ENCODE results near the gene SLC17A1.
"Not testable (repeated sequence)": the region's sequence is repeated elsewhere in the genome, so short reads cannot be mapped to it uniquely, and the experiment has no call there.

SLC17A1 gene

DNA sequence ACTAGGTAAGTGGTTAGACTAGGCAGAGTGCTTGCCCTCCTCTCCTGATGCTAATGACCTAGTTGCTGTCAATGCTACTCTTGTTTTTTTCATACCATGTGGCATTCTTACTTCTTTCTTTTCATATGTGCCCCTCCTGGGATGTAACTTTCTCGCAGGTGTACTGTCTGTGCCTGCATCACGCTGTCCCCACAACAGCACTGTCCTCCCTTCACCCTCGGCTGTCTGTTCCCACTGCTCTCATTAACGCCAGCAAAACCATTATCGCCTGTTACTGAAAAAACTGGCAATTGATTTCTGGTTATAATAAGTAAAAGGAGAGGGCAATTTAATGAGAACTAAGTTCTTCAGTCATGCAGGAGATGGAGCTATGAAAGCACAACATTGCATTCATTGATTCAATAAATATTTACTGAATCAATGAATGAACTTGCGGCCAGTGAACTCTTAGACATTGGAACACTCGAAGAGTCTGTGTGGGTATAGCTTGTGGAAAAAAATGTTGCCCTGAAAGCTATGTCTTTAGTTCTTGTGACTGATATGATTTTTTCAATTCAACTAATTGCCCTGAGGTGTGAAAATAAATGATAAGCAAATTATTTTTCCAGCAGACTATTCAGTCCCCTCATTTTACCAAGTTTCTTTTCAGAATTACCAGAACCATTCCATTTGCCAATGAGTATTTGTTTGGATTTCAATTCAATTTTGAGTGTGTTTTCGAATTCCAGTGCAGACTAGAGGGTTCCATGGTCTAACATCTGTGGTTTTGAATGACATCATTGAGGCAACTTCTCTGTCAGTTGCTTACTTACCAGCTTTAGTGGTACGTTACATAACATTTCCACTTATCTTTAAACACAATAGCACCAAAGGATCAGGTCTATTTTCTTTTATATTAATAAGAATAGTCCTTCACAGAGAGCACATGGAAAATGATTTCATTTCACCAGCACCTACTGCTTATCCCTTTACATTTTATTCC, 75.2 kb downstream of the SLC17A1 start:
- DNase-seq (no peak), ATAC-seq (no peak)

GRCh38 chr6:25755483-25755882, 76.4 kb downstream of the SLC17A1 start:
- ATAC-seq, result no peak
- no peak for DNase-seq

DNA sequence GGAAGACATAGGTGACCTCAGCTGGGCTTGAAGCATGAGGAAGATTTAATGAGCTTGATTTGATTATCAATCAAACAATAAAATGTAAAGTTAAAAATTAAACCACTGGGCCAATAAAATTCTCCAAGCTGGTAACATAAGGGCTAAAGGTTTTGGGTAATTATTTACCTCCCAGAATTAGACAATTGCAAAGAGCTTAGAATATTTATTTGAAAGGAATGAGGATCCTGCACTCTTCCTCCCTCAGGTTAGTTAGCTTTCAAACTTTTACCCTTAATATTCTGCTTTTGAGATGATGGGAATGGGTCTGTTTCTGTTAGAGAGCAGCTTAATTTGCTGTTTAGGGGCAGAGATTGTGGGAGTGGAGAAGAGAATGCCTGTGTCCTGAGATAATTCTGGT, 77.3 kb downstream of the SLC17A1 start, which contains the start of gene SLC17A4:
Gene SLC17A4, plus strand, starts transcription at position 208 of the 400 bp plus-strand sequence. CDS start 7,221 bp downstream, outside the sequence.
- no peak for DNase-seq
- no peak for ATAC-seq

DNA sequence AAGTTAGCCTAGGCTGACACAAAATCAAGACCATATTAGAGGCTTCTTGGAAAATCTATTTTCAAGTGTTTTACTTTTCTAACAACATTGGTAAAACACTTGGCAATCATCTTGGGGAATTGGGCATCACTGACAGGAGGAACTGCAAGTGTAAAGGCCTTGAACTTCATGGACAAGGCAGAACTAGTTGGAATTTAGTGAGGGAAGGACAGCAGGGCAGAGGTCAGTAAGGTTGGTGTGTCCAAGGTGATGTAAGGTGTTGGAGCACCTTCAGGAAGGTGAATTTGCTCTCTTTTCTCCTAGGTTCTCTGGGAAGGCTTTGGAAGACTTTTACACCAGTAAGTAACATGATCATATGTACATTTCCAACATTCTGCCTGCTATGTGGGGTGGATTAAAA, 78.8 kb downstream of the SLC17A1 start:
- no peak for ATAC-seq
- DNase-seq, result no peak

- ATAC-seq (no peak), DNase-seq (no peak)
Observed at GRCh38 chr6:25750906-25751305, 80.9 kb downstream of the SLC17A1 start.

DNA sequence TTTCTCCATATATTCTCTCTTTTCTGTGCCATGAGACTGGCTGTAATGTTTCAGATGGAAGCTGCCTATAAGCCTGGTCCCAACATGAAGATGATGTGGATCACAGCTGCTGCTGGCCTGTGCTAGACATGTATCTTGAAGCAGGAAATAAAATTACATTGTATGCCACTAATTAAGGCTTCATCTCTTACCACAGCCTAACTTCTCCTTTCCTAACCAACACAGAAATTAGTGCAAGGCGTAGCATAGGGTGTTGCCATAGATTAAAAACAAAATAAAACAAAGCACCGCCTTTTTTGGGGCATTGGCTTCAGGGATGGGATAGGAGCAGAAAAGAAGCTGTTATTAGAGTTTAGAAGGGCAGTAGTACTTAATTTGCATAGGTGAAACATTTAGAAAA, 82.0 kb downstream of the SLC17A1 start:
- no peak for ATAC-seq
- no peak for DNase-seq

DNA sequence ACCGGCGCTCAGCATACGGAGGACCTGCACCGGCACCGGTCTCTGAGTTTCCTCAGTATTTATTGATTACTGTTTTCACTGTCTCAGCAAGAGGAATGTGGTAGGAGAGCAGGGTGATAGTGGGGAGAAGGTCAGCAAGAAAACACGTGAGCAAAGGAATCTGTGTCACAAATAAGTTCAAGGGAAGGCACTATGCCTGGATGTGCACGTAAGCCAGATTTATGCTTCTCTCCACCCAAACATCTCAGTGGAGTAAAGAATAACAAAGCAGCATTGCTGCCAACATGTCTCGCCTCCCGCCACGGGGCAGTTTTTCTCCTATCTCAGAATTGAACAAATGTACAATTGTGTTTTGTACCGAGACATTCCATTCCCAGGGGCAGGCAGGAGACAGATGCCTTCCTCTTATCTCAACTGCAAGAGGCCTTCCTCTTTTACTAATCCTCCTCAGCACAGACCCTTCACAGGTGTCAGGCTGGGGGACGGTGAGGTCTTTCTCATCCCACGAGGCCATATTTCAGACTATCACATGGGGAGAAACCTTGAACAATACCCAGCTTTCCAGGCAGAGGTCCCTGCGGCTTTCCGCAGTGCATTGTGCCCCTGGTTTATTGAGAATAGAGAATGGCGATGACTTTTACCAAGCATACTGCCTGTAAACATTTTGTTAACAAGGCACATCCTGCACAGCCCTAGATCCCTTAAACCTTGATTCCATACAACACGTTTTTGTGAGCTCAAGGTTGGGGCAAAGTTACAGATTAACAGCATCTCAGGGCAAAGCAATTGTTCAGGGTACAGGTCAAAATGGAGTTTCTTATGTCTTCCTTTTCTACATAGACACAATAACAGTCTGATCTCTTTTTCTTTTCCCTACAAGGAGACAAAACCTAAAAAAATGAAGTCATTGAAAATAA, 83.0 kb downstream of the SLC17A1 start:
- not testable (repeated sequence) for DNase-seq, ATAC-seq

DNA sequence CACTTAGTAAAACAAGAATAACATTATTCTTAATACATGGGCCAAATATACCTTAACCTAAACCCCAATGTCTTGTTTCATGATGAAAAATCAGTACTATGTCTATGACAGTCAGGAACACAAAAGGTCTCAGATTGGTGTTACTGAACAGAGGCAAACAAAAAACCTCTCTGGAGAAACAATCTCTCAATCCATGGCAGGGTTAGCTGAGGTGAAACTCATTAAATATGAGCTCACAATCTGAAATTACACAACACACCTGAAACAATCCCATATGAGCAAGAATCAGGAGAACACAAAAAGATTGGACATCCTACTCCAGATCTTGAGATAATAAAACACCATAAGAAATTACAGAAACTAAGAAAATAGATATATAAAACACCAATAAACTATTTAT, 83.8 kb downstream of the SLC17A1 start:
- no peak for DNase-seq
- ATAC-seq, result no peak

DNA sequence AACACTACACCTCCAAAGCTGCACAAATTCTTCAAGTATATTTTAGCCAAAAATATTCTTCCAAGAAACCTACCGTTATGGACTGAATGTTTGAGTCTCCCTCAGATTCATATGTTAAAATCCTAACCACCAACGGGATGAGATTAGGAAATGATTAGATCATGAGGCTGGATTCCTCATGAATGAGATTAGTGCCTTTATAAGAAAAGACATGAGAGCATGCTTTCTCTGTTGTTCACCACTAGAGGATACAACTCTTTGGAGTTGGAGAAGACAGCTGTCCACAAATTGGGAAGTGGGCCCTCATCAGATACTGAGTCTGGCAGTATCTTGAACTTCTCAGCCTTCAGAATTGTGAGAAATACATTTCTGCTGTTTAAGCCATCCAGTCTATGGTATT, 84.4 kb downstream of the SLC17A1 start:
- no peak for ATAC-seq

DNA sequence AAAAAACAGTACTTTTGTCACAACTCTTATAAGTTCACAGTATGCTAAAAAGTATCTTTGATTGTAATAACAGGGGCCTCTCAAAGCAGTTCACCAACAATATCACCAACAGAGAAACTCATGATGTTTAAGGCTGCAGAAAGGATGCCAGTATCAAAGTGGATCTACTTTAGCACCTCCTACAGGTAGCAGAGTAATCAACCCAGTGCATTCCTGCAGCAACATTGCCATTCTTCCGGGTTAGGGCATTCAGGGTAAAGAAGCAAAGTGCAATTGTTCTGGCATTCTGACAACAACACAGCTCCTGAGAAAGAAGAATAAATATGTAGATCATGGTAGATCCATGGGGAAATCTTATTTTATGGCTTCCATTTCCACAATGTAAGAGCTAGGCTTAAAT, 84.9 kb downstream of the SLC17A1 start:
- no peak for ATAC-seq
- DNase-seq, result no peak

More for the DNA sequence above, 84.4 kb downstream of the SLC17A1 start:
- no peak for DNase-seq

- ATAC-seq (no peak), DNase-seq (no peak)
Observed at GRCh38 chr6:25745836-25746235, 86.0 kb downstream of the SLC17A1 start.

DNA sequence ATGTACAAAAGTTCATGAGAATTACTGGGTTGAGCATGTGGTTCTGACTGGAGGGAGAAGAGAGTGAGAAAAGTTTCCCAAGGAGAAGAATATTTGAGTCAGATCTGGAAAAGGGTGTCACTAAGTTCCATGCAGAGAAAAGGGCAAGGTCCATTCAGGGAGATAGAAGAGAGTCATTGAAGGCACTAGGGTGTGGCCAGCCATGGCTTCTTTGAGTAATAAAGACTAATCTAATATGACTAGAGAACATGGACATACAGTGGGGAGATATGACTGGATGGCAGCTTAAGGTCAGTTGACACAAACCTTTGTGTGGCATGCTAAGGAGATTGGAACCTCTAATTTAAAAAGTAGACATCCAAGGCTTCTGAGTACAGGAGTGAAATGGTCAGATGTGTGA, 88.0 kb downstream of the SLC17A1 start:
- ATAC-seq, result peak; percentile 36
- DNase-seq, result no peak

DNA sequence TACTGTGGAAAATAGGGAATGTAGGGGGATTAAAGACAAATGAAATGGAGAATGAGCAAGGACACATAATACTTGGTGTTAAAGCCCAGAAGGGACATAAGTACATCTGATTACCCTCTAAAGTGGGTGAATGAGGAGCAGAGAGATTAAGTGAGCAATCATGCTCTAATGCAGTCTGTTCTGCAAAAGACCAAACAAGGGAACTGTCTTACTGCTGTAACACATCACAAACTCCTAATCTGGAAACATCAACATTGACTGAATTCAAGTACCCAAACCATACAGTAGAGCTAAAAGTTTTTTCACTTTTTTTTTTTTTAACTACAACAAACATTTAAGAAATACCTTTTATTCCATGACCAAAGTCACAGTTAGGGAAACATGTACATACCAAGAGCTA, 96.6 kb downstream of the SLC17A1 start:
- DNase-seq, result no peak
- ATAC-seq, result no peak

Data from stimulated activated naive CD8-positive, alpha-beta T cell treated with anti-CD3 and anti-CD28 coated beads, Interleukin-15, Interleukin-2, amounts not matched to agents 100 U/mL and 50 U/mL, for 24 hours (primary cell).